GM21619 (cell line): Measurements from ENCODE around the gene CCDC40.
"Not testable (repeated sequence)": the region's sequence is repeated elsewhere in the genome, so short reads cannot be mapped to it uniquely, and the experiment has no call there.

Experiments
- ATAC-seq: cut with Tn5 transposase; IDR thresholded peaks from one replicate; pipeline ENCODE4 v1.9.1; 2021; ENCODE audit not compliant: unreplicated experiment

Gene CCDC40

DNA sequence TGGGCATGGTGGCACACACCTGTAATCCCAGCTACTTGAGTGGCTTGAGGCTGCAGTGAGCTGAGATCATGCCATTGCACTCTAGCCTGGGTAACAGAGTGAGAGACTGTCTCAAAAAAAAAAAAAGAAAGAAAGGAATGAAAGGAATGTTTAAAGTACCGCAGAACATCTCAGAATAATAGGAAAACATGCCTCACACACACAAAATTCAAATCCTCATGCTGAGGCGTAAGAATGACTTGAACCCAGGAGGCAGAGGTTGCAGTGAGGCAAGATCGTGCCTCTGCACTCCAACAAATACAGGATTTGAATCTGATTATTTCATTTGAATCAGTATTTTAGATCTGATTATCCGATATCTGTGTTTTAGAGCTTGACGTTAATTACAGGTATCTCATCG, 43.6 kb downstream of the CCDC40 start:
- ATAC-seq, result no peak

DNA sequence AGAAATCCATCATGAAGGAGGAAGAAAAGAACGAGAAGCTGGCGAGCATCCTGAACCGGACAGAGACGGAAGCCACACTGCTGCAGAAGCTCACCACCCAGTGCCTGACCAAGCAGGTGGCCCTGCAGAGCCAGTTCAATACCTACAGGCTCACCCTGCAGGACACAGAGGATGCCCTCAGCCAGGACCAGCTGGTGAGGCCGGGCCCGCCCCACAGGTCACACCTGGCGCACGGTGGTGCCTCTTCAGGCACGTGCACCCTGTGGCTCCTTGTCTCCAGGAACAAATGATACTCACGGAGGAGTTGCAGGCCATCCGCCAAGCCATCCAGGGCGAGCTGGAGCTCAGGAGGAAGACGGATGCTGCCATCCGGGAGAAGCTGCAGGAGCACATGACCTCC, 45.2 kb downstream of the CCDC40 start:
- ATAC-seq, result no peak

DNA sequence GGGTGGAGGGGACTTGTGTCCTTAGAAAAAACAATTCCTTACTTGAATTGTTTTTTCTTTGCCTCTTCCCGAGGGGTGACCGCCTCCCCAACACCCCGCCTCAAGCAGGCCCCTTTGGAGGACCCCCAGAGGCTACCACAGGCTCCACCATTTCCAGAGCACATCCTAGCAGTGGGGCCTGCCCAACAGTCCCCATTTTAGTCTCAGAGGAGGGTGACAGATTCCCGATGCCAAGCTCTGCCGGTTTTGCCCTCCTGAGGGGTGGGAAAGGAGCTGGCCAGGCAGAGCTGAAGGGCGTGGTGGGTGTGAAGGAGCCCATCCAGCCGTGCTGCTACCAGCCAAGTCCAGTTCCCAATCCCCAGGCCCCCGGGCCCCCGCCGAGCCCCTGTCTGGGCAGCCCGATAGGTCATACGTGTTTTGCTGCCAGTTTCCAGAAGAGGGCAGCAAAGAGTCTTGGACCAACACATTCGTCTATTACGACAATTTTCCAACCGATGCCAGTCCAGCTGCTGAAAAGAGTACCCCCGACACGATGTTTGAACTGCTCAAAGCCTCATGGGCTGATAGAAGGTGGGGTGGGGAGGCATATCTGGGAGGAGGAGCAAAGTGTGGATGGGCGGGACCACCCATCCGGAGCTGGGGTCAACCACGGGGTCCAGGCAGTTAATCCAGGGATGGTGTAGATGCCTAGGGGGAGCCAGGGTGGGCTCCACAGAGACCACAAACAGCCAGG, 46.1 kb downstream of the CCDC40 start:
- ATAC-seq, result no peak

DNA sequence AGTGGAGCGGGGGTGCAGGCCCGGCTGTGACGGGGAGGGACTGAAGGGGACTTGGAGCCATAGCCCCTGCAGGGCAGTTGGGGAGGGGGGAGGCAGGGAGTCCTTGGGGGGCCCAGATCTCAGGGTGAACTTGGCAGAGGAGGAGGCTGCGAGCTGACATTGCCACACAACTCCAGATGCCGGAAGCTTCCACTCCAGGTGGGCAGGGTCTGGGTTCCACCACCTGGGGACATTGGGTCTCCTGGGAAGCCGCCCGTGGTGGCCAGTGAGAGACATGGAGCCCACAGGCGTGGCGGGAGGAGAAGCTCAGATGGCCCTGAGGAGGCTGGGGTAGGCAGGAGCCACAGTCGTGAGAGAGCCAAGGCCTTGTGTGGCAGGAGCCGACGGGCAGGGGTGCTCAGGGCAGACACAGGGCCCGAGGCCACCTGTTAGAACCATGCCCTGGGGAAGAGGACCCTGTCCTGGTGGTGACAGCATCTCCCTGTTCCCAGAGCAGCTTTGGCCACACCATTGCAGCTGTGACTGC, 46.8 kb downstream of the CCDC40 start:
- no peak for ATAC-seq

DNA sequence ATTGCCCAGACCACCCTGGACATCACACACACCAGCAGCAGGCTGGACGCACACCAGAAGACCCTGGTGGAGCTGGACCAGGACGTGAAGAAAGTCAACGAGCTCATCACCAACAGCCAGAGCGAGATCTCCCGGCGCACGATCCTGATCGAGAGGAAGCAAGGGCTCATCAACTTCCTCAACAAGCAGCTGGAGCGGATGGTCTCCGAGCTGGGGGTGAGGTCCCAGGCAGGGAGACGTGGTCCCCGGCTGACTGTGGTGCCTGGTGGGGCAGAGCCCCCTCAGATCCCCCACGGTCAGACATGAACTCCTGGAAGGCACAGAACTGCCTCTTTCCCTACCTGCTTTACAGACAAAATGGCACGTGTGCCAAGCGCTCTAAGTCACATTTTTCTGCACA, 48.3 kb downstream of the CCDC40 start:
- no peak for ATAC-seq

DNA sequence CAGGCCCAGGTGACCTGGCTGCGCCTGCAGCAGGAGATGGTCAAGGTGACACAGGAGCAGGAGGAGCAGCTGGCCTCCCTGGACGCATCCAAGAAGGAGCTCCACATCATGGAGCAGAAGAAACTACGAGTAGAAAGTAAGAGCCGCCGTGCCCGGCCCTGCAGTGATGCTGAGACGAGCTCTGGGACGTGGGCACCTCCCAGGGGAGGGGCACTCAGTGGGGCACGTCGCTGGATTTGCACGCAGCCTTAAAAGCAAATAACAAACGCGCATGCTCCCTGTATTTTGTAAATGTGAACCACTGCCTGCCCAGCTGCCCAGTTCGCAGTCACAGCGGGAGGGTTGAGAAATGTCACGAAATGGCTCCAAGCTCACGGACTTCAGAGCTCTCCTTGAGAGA, 49.6 kb downstream of the CCDC40 start:
- ATAC-seq, result no peak

DNA sequence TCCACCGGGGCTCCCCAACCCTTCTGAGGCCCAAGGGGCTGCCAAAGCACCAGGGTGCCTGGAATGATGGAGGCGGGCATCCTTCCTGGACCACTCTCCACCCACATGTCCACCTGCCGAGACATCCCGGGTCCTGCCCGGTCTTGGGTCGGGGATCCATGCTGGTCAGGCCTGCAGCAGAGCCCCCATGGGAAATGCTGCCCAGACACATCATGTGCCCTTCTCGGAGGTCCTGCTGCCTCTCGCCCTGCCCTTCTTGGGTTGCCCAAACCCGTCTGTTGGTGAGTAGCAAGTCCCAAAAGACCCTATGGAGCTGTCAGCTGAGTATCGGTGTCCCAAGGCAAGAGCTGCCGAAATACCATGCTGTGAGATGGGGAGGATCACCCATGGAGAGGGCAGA, 50.2 kb downstream of the CCDC40 start:
- ATAC-seq, result no peak

DNA sequence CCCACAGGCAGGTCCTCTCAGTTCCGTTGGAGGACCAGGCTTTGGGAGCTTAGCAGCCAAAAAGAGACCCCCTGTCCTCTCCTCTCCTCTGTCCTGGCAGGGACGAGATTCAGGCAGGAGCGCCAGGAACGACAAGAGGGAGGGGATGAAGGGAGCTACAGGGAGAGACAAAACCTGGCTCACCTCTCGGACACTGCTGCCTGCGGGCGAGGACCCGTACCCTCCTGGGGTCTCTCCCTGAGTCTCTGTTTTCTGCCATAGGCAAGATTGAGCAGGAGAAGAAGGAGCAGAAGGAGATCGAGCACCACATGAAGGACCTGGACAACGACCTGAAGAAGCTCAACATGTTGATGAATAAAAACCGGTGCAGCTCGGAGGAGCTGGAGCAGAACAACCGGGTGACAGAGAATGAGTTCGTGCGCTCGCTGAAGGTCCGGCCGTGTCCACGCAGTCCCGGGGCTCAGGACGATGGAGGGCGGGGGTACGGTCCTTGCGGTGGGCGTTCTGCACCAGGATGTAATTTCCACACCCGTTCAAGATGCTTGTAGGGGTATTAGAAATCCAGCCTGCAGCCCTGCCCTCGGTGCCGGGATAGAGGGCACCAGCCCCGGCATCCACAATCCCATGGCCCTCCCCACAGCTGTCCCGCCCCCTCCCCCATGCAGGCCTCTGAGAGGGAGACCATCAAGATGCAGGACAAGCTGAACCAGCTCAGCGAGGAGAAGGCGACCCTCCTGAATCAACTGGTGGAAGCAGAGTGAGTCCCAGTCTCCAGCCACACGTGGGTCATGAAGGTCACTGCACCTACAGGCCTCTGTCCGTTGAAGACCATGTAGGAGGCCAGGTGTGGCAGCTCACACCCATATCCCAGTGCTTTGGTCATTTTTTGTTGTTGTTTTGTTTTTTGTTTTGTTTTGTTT, 51.2 kb downstream of the CCDC40 start:
- ATAC-seq, result no peak

DNA sequence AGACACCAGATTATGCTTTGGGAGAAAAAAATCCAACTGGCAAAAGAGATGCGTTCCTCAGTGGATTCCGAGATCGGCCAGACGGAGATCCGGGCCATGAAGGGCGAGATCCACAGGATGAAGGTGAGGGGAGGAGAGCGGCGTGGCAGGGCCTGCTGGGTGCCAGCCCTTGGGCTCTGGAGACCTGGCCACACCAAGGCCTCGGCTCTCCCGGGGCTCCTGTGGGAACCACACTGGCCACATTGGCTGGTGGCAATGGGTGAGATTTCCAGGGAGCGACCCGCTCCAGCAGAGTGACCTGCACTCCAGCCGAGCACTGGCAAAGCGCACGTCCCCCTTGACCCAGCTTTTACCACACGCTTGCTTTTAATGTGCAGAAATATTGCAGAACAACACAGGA, 53.3 kb downstream of the CCDC40 start:
- ATAC-seq, result no peak

DNA sequence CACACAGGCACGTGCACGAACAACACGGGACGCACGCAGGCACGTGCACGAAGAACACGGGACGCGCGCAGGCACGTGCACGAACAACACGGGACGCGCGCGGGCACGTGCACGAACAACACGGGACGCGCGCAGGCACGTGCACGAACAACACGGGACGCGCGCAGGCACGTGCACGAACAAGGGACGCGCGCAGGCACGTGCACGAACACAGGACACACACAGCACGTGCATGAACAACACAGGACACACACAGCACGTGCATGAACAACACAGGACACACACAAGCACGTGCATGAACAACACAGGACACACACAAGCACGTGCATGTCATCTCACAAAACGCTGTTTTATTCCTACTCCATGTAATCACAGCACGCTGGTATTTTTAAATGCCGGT, 53.7 kb downstream of the CCDC40 start:
- not testable (repeated sequence) for ATAC-seq

DNA sequence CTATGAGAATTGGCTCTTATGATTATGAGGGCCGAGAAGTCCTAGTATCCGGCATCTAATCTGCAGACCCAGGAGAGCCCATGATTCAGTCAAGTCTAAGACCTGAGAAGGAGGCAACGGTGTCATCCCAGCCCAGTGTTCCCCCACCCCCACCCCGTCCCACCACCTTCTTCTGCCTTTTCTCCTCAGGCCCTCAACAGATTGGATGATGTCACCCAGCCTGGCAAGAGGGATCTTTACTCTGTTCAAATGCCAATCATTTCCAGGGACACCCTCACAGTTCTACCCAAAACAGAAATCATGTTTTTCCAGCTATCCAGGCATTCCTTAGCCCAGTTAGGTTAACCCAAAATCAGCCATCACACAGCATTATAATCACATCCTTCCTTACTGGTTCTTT, 54.9 kb downstream of the CCDC40 start:
- ATAC-seq, result no peak

DNA sequence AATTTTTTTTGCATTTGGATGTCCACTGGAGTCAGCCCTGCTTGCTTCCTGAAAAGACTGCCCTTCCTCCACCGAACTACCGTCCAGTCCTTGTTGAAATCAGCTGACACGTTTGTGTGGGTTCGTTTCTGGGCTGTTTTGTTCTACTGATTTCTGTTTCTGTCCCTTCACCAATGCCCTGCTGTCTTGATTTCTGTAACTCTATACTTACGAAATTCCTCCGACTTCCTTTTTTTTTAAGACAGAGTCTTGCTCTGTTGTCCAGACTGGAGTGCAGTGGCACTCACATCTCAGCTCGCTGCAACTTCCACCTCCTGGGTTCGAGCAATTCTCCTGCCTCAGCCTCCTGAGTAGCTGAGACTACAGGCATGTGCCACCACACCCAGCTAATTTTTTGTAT, 56.5 kb downstream of the CCDC40 start:
- ATAC-seq, result no peak

DNA sequence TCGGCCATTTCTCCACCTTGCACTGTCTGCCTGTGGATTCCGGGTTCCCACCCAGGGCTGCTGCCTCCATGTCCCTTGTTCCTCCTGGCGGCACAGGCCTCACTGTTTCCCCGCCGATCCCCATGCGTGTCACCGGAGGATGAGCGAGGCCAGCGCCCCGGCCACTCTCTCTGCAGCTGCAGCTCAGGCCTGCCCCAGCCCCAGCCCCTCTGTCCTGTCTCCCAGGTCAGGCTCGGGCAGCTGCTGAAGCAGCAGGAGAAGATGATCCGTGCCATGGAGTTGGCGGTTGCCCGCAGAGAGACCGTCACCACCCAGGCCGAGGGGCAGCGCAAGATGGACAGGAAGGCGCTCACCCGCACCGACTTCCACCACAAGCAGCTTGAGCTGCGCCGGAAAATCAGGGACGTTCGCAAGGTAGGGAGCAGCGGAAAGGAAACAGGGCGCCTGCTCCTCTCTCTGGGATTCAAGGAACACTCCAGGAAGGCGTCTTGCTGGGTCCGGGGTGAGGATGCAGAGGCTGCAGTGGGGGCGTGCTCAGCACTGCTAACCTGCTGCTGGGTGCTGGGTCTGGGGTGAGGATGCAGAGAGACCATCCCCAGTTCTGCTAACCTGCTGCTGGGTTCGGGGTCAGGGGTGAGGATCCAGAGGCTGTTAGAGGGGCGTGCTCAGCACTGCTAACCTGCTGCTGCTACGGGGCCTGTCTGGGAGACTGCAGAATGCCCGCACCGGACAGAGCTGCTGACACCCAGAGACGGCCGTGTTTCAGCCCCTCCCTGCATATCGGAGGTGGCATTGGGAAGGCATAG, 58.8 kb downstream of the CCDC40 start:
- ATAC-seq, result no peak

DNA sequence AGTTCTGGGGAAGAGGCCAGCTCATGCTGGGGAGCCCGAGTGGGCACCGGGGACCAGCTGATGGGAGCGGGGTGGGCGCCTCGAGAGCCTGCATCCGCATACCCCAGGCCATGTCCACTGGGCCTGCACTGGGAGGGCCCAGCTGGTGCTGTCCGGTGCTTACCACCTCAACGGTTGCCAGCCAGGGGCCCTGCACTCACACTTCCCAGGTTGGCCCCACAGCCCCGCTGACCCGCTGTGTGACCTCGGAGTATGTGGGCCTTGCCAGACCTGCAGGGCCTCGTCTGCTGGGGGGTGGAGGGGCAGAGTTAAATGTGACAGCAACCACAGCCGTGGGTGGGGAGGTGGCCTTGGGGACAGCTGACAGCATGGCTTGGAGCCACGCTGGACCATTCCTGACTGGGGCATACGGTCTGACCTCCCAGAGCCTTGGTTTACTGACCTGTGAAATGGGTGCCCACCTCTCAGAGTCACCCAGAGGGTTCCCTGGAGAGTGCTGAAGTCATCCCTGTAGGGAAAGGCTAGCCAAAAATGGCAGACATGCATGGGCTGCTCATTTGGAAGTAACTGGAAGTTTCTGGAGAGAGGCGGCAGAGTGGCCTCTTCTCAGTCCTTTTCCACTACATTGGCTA, 59.5 kb downstream of the CCDC40 start:
- ATAC-seq, result no peak

DNA sequence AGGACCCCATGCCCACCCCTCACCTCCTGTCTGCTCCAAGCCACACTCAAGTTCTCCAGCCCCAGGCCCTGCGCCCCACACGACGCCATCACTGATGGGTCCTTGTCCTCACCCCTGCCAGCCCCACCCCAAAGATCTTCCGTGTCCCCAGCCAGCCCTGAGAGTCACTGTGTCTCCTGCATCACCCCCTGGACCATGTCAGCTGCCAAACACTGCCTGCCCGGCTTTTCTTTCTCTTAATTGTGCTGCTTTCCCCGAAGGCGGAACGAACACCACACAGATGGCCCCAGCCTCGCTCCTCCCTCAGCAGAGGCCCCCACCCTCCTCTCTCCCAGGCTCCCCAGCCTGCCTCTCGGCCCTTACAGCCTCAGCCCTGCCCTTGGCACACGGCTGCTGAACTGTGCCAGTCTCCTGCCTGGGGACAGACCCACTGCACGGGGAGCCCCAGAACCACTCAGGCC, 60.1 kb downstream of the CCDC40 start:
- ATAC-seq, result no peak

DNA sequence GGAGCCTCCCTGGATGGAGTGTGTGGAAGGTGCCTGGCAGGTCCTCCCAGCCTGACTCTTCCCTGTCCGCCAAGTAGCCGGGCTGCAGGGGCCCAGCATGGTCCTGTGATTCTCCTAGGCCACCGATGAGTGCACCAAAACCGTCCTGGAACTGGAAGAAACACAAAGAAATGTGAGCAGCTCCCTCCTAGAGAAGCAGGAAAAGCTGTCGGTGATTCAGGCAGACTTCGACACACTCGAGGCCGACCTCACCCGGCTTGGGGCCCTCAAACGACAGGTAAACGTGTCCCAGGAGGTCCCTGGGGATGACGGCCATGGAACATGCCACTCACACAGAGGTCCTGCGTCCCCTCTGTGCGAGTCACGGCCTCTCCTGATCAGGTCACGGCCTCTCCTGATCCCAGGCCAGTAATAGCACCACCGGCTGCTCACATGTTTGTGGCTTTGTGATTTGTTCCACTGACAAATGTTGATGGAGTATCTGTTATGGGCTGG, 60.7 kb downstream of the CCDC40 start:
- ATAC-seq, result no peak

DNA sequence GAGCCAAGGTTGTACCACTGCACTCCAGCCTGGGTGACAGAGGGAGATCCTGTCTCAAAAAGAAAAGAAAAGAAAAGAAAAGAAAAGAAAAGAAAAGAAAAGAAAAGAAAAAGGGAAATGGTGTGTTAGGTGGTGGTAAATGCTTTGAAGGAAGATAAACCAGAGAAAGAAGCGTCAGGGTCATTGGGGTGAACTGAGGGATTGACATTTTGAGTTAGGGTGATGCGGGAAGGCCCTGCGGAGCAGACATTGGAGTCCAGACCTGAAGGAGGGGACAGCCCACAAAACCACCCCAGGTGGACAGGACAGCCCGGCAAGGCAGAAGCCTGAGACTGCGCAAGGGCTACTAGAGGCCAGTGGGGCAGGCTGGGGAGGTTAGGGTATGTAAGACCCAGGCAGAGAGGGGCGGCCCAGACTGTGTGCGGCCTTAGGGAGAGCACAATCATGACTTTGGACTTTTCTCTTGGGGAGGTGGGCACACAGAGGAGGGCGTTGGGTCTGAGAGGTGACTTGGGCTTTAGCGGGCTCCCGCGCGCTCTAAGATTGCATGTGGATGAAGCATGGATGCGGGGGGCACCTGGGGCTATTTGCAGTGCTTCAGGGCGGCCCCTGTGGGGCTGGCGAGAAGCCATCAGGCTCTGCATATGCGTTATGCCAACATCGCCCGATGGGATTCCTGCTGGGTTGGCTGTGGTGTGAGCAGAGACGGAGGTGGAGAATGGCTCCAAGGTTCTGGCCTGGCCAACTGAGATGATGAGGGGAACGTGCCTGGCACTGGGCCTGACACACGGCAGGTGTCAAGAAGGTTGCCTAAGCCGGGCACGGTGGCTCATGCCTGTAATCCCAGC, 61.6 kb downstream of the CCDC40 start:
- no peak for ATAC-seq

DNA sequence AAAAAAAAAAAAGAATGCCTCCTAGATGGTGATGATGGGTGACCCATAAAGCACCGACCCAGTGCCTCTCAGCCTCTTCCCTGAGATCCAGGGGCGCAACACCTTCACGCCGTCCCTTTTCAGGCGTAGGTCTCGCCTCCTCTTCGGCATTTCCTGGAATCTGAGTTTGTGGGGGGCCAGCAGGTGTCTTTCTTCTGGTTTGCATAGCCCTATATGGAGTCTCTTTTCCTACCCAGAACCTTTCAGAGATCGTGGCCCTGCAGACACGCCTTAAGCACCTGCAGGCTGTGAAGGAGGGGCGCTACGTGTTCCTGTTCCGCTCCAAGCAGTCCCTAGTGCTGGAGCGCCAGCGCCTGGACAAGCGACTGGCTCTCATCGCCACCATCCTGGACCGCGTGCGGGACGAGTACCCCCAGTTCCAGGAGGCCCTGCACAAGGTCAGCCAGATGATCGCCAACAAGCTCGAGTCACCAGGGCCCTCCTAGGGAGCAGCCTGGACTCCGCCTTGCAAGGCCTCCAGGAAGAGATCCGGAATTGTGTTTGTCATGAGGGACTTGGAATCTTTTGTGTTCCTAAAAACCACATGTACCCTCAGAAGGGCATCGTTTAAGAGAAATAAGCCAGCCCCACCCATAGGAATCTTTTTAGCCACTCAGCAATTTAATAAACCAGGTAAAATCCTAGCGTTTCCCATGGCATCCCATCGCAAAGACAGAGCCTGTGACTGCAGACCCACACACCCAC, 63.0 kb downstream of the CCDC40 start:
- no peak for ATAC-seq

DNA sequence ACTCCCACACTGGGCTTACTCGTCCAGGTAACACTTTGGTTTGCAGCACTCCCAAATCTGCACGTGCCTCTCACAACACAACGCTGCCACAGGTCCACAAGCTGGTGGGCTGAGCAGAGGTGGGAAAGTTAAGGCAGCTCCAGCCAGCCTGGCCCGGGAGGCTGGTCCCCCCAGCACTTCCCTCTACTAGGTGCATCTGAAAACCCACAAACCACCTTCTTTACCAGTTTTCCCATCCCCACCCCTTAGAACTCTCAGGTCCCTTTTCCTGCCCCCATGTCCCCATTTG, 63.5 kb downstream of the CCDC40 start:
- ATAC-seq, result no peak
